T-cell (primary cell): ENCODE data around the gene CCDC30. TPM values are rescaled to one million over a fixed set of nuclear protein-coding genes. Genes with fewer than 3 reads are reported as not detected.

Source experiments
- ATAC-seq, 4 experiments: fragments of 200-7000 bp in 3 of 4; fragments of 150-1000 bp in 1 of 4; cut with Tn5 transposase; replicated peaks in 1 of 4; 1 replicate in 3 of 4; 2 replicates in 1 of 4; pipeline ENCODE4 v1.10.0; 2021; ENCODE audit warnings: moderate library complexity in 3 of 4, mild to moderate bottlenecking in 2 of 4, moderate number of reproducible peaks in 1 of 4
- CTCF ChIA-PET, 2 donors: fragments of 300-600 bp; sonication (Branson Sonifier 250); formaldehyde crosslinking; loops; one replicate each; lab custom pipeline; 2022; ENCODE audit warnings: antibody characterized with exemption in 2 of 2; lab: Charles Lee
- POLR2A ChIA-PET, 2 donors: fragments of 300-600 bp; sonication (Branson Sonifier 250); formaldehyde crosslinking; loops; one replicate each; lab custom pipeline; 2022; ENCODE audit warnings: antibody characterized with exemption in 2 of 2; lab: Charles Lee
- DNase-seq, 35 experiments: peaks; one replicate each; pipeline versions ENCODE4 v3.0.0 to v3.0.0-alpha.2; 2013 to 2023
- H3K27ac ChIP-seq: one replicate; pipeline ENCODE4 v1.5.1; 2013; ENCODE audit warnings: low read length
- H3K27me3 ChIP-seq, 2 experiments: replicated peaks in 1 of 2; 1 replicate in 1 of 2; 2 replicates in 1 of 2; pipeline versions ENCODE4 v1.6.1 to v1.7.0; 2013; ENCODE audit warnings: low read length in 1 of 2, mixed read lengths in 1 of 2; ENCODE audit not compliant: control insufficient read depth in 2 of 2, insufficient read depth in 2 of 2; ENCODE audit errors: extremely low read depth in 1 of 2
- H3K36me3 ChIP-seq, 2 donors: 1 replicate in 1 of 2; 2 replicates in 1 of 2; pipeline versions ENCODE4 v1.6.1 to v1.7.0; 2013; ENCODE audit warnings: low read length in 1 of 2; ENCODE audit not compliant: control insufficient read depth in 2 of 2, insufficient read depth in 1 of 2; ENCODE audit errors: extremely low read depth in 1 of 2
- H3K4me1 ChIP-seq, 2 experiments: 1 replicate in 1 of 2; 2 replicates in 1 of 2; pipeline versions ENCODE4 v1.6.1 to v1.7.0; 2013; ENCODE audit warnings: low read length in 2 of 2, mixed read lengths in 1 of 2; ENCODE audit not compliant: insufficient read depth in 2 of 2, control insufficient read depth in 1 of 2; ENCODE audit errors: extremely low read depth in 1 of 2
- H3K4me3 ChIP-seq, 2 donors: 1 replicate in 1 of 2; 2 replicates in 1 of 2; pipeline versions ENCODE4 v1.5.1 to v1.7.0; 2013; ENCODE audit warnings: mild to moderate bottlenecking in 2 of 2, low read length in 1 of 2, moderate library complexity in 1 of 2; ENCODE audit not compliant: control insufficient read depth in 1 of 2; ENCODE audit errors: extremely low read depth in 1 of 2
- H3K9me3 ChIP-seq: 2 replicates; pipeline ENCODE4 v1.7.0; 2013
- H3K27ac Mint-ChIP-seq, 2 donors: one replicate each; pipeline ENCODE4 v1.8.0; 2020 to 2021; ENCODE audit warnings: mild to moderate bottlenecking in 2 of 2, mixed read lengths in 2 of 2
- H3K27me3 Mint-ChIP-seq, 2 donors: one replicate each; pipeline ENCODE4 v1.8.0; 2021 to 2022; ENCODE audit warnings: mixed read lengths in 2 of 2
- H3K36me3 Mint-ChIP-seq: one replicate; pipeline ENCODE4 v1.8.0; 2021; ENCODE audit warnings: mixed read lengths
- H3K4me1 Mint-ChIP-seq, 3 donors: one replicate each; pipeline ENCODE4 v1.8.0; 2020 to 2022; ENCODE audit warnings: mixed read lengths in 3 of 3, mild to moderate bottlenecking in 1 of 3
- H3K4me3 Mint-ChIP-seq, 3 donors: one replicate each; pipeline ENCODE4 v1.8.0; 2020 to 2022; ENCODE audit warnings: mild to moderate bottlenecking in 3 of 3, mixed read lengths in 3 of 3, moderate library complexity in 3 of 3
- H3K9me3 Mint-ChIP-seq, 3 donors: one replicate each; pipeline ENCODE4 v1.8.0; 2020 to 2022; ENCODE audit warnings: mixed read lengths in 3 of 3
- WGBS: methylation state at CpG from one replicate; pipeline ENCODE4 v1.1.5; 2013; ENCODE audit warnings: missing lambda C conversion rate; ENCODE audit not compliant: insufficient coverage; 5-methylcytosine and 5-hydroxymethylcytosine counted together
- total RNA-seq, 35 experiments: library from RNA in 6 of 35; stranded (reverse) in 6 of 35; fragments of 120-200 nt in 1 of 35; gene quantifications; one replicate each; pipeline versions ENCODE4 v1.2.1 to v1.2.4 and lab custom pipeline; 2013 to 2026

Gene CCDC30
- total RNA-seq, 5 donors from 2014 or later (not counting 1 experiment from before 2014, with no cell fraction given): 3.3 to 6.3 (median 4.3) TPM

DNA sequence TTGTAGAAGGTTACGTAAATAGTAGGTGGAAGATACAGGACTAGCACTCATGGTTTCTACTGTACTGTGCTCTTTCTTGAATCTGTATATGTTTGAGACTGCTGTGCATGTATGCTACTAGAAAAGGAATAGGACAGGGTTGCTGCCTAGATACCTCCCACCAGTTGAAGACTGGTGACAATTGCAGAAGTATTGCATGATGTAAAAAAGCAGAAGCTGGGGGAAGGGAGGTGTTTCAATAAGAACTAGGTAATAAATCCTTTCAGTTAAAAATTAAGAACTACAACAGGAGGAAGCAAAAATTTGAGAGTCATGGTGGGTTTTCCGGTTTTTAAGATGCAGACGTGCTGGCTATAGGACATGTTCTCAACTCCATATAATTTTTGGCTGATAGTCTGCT lies 88.1 kb downstream of the CCDC30 start:
- H3K27ac ChIP-seq: no peak overlapping the region
- H3K27me3 Mint-ChIP-seq: no peaks in the 10 kb centered on the region
- no CpG with 5 or more reads among the region's 3 CpGs for WGBS
- no peaks in the 10 kb centered on the region for H3K4me1 Mint-ChIP-seq
- no peaks in the 10 kb centered on the region for H3K4me1 ChIP-seq
- H3K36me3 Mint-ChIP-seq: peaks cover 17% of the 10 kb centered on the region
- H3K9me3 Mint-ChIP-seq: no peaks in the 10 kb centered on the region
- no peak overlapping the region for H3K4me3 Mint-ChIP-seq
- H3K27me3 ChIP-seq: no peaks in the 10 kb centered on the region
- POLR2A ChIA-PET: no interaction called here
- no peak overlapping the region for H3K4me3 ChIP-seq
- no peak overlapping the region for H3K27ac Mint-ChIP-seq
- no peaks in the 10 kb centered on the region for H3K36me3 ChIP-seq
- no peaks in the 10 kb centered on the region for H3K9me3 ChIP-seq
- DNase-seq: no peak
- CTCF ChIA-PET: no interaction called here
- ATAC-seq: no peak

DNA sequence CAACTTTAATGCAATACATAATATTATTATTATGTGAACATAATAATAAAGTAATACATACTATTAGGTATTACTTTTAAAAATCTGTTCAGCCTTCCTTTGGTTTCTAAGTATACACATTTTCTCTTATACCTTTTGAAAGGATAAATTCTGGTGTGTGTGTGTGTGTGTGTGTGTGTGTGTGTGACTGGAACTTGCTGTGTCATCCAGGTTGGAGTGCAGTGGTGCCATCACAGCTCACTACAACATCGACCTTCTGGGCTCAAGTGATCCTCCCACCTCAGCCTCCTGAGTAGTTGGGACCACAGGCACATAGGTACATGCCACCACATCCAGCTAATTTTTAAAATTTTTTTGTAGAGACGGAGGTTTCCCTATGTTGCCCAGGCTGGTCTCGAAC lies 88.5 kb downstream of the CCDC30 start:
- no peak overlapping the region for H3K27ac Mint-ChIP-seq
- ATAC-seq: no peak

DNA sequence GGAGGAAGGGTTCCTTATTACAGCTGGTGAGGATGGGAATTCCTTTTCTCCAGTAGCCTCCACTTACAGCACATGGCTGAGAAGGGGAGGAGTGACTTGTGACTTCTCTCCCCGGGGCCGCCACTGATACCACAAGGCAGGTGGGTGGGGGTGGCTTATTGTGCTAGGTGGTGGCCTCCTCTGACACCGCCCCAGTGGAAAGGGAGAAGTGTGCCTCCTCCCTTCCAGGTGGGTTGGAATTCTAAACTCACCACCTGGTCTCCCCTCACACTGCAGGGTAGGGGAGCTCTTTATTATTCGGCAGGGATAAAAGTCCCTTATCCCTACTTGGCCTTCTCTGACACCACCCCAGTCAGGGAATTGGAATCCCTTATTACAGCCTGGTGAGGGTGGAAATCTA lies 89.5 kb downstream of the CCDC30 start:
- no peaks in the 10 kb centered on the region for H3K36me3 ChIP-seq
- WGBS: no CpG with 5 or more reads among the region's 4 CpGs
- no peaks in the 10 kb centered on the region for H3K4me1 ChIP-seq
- H3K4me1 Mint-ChIP-seq: no peaks in the 10 kb centered on the region
- no peaks in the 10 kb centered on the region for H3K27me3 Mint-ChIP-seq
- ChIA-PET CTCF (interaction anchor here in 1 of 2 donors (0.6 kb wide), 1 partner anchor 340 kb away, joined by 4 read pairs; no protein-coding TSS in a partner anchor), POLR2A (no interaction called here)
- H3K9me3 Mint-ChIP-seq: no peaks in the 10 kb centered on the region
- no peak for DNase-seq
- H3K27ac ChIP-seq: no peak overlapping the region
- H3K36me3 Mint-ChIP-seq: peaks cover 16% of the 10 kb centered on the region
- no peak for ATAC-seq
- H3K27me3 ChIP-seq: no peaks in the 10 kb centered on the region
- H3K4me3 Mint-ChIP-seq: no peak overlapping the region
- no peak overlapping the region for H3K4me3 ChIP-seq
- H3K9me3 ChIP-seq: no peaks in the 10 kb centered on the region
- H3K27ac Mint-ChIP-seq: no peak overlapping the region

More for the DNA sequence above, 88.5 kb downstream of the CCDC30 start:
- no peak overlapping the region for H3K27ac ChIP-seq
- ChIA-PET POLR2A (no interaction called here), CTCF (no interaction called here)
- peaks cover 17% of the 10 kb centered on the region for H3K36me3 Mint-ChIP-seq
- H3K27me3 ChIP-seq: no peaks in the 10 kb centered on the region
- DNase-seq: no peak
- no peak overlapping the region for H3K4me3 ChIP-seq
- no peak overlapping the region for H3K4me3 Mint-ChIP-seq
- no peaks in the 10 kb centered on the region for H3K36me3 ChIP-seq
- H3K4me1 Mint-ChIP-seq: no peaks in the 10 kb centered on the region
- H3K27me3 Mint-ChIP-seq: no peaks in the 10 kb centered on the region
- 20% methylated on average over 1 of the region's 3 CpGs for WGBS
- H3K9me3 Mint-ChIP-seq: no peaks in the 10 kb centered on the region
- no peaks in the 10 kb centered on the region for H3K4me1 ChIP-seq
- no peaks in the 10 kb centered on the region for H3K9me3 ChIP-seq

DNA sequence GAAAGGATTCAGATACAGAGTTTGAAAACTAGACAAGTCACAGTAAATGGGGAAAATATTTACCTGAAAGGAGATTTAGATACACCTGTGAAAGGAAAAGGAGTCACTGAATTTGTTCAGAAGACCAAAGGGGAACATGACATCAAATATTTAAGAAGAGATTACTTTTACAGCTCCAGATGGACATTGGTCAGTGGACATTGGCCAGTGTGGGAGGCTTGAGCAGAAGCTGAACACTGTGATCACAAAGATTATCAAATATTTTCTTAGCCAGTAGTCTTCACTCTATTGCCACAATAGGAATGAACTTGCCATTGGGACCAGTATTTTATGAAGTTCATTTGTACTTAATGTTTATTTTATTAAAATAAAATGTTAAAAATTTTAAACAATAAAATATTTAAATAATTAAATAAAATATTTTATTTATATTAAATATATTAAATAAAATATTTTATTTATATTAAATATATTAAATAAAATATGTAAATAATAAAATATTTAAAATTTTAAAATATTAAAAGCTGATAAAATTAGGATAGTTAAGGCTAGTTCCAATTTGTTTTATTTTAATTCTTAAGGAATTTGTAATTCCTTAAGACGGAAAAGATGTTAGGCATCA lies 94.3 kb downstream of the CCDC30 start:
- Mint-ChIP-seq H3K4me3 (no peak overlapping the region), H3K27ac (no peak overlapping the region), H3K4me1 (no peaks in the 10 kb centered on the region), H3K36me3 (peaks cover 24% of the 10 kb centered on the region), H3K27me3 (no peaks in the 10 kb centered on the region), H3K9me3 (peaks cover 5 to 16% (median 10%) of the 10 kb centered on the region in 3 donors)
- no peaks in the 10 kb centered on the region for H3K4me1 ChIP-seq
- POLR2A ChIA-PET: no interaction called here
- no peak overlapping the region for H3K27ac ChIP-seq
- H3K9me3 ChIP-seq: no peaks in the 10 kb centered on the region
- H3K4me3 ChIP-seq: no peak overlapping the region
- WGBS: 100% methylated on average over 1 of the region's 1 CpG
- ATAC-seq (no peak), DNase-seq (no peak)
- H3K27me3 ChIP-seq: no peaks in the 10 kb centered on the region
- CTCF ChIA-PET: no interaction called here
- no peaks in the 10 kb centered on the region for H3K36me3 ChIP-seq

DNA sequence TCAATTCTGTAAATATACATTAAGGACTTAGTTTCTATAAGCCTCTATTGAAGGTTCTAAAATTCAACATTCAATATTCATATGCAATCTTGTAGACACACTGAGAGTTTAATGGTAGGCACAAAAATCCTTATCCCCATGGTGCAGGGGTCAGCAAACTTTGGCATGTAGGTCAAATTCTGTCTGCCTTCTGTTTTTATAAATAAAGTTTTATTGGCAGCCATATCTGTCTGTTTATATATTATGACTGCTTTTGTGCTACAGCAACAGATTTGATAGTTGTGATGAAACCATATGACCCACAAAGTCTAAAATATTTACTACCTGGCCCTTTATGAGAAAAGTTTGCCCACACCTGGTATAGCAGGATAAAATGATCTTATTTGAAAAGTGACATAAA lies 104.0 kb downstream of the CCDC30 start:
- CTCF ChIA-PET: no interaction called here
- Histone ChIP-seq H3K27me3 (no peaks in the 10 kb centered on the region), H3K4me3 (no peak overlapping the region), H3K27ac (no peak overlapping the region), H3K36me3 (no peaks in the 10 kb centered on the region), H3K9me3 (no peaks in the 10 kb centered on the region), H3K4me1 (no peaks in the 10 kb centered on the region)
- ATAC-seq (no peak), DNase-seq (no peak)
- no peaks in the 10 kb centered on the region for H3K4me1 Mint-ChIP-seq
- no peak overlapping the region for H3K27ac Mint-ChIP-seq
- H3K9me3 Mint-ChIP-seq: no peaks in the 10 kb centered on the region
- no peaks in the 10 kb centered on the region for H3K27me3 Mint-ChIP-seq
- POLR2A ChIA-PET: interaction anchor here in 1 of 2 donors (0.7 kb wide), 1 partner anchor 1386 kb away, joined by 5 read pairs; no protein-coding TSS in a partner anchor
- peaks cover 10% of the 10 kb centered on the region for H3K36me3 Mint-ChIP-seq
- H3K4me3 Mint-ChIP-seq: no peak overlapping the region

DNA sequence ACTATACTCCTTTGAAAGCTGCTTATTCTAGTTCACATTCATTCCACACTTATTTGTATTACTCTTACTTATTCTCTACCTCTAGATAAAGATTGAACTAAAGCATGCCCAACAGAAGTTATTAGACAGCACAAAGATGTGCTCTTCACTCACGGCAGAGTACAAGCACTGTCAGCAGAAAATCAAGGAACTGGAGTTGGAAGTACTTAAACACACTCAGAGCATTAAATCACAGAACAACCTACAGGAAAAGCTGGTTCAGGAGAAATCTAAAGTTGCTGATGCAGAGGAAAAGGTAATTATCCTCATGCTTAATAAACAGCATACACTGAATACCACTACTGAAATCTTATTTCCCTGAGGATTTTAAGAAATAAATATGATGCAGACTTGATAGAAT lies 113.8 kb downstream of the CCDC30 start:
- no peaks in the 10 kb centered on the region for H3K9me3 Mint-ChIP-seq
- Histone ChIP-seq H3K36me3 (peaks cover 0 to 5% of the 10 kb centered on the region in 2 donors), H3K4me3 (no peak overlapping the region), H3K4me1 (no peaks in the 10 kb centered on the region), H3K9me3 (no peaks in the 10 kb centered on the region), H3K27ac (no peak overlapping the region), H3K27me3 (no peaks in the 10 kb centered on the region)
- H3K36me3 Mint-ChIP-seq: no peaks in the 10 kb centered on the region
- ATAC-seq (no peak), DNase-seq (no peak)
- H3K27me3 Mint-ChIP-seq: no peaks in the 10 kb centered on the region
- no peaks in the 10 kb centered on the region for H3K4me1 Mint-ChIP-seq
- CTCF ChIA-PET: no interaction called here
- no peak overlapping the region for H3K4me3 Mint-ChIP-seq
- no peak overlapping the region for H3K27ac Mint-ChIP-seq
- no CpG with 5 or more reads among the region's 1 CpG for WGBS
- POLR2A ChIA-PET: interaction anchor here in 1 of 2 donors (0.6 kb wide), 1 partner anchor 12 kb away, joined by 4 read pairs; no protein-coding TSS in a partner anchor
